Spinal cord (tissue), 10 donors: ENCODE measurements around the gene CPAMD8. TPM values are rescaled to one million over a fixed set of nuclear protein-coding genes. Genes with fewer than 3 reads are reported as not detected.
"Not testable (repeated sequence)": the region's sequence is repeated elsewhere in the genome, so short reads cannot be mapped to it uniquely, and the experiment has no call there.

Experiments used
- DNase-seq, 6 donors: peaks; one replicate each; pipeline versions ENCODE4 v3.0.0 to v3.0.0-alpha.2; 2013 to 2015; ENCODE audit warnings: low spot score in 6 of 6, low read depth in 4 of 6
- H3K27ac ChIP-seq: one replicate; pipeline ENCODE4 v1.5.1; 2013; ENCODE audit warnings: low read depth, low read length, control low read depth
- H3K27me3 ChIP-seq: one replicate; pipeline ENCODE4 v1.6.1; 2013; ENCODE audit warnings: low read length; ENCODE audit not compliant: control insufficient read depth, insufficient read depth
- H3K36me3 ChIP-seq: one replicate; pipeline ENCODE4 v1.6.1; 2013; ENCODE audit warnings: low read length; ENCODE audit not compliant: control insufficient read depth, insufficient read depth
- H3K4me1 ChIP-seq: one replicate; pipeline ENCODE4 v1.6.1; 2013; ENCODE audit warnings: low read length; ENCODE audit not compliant: control insufficient read depth, insufficient read depth
- H3K4me3 ChIP-seq: one replicate; pipeline ENCODE4 v1.5.1; 2013; ENCODE audit warnings: low read depth, low read length, control low read depth
- H3K9me3 ChIP-seq: one replicate; pipeline ENCODE4 v1.6.1; 2013; ENCODE audit warnings: low read length; ENCODE audit not compliant: control insufficient read depth, insufficient read depth
- WGBS: methylation state at CpG from one replicate; pipeline ENCODE4 v1.1.5; 2013; ENCODE audit warnings: missing lambda C conversion rate; ENCODE audit not compliant: insufficient coverage; 5-methylcytosine and 5-hydroxymethylcytosine counted together
- polyA plus RNA-seq, 2 donors: library from polyadenylated mRNA; unstranded; fragments of 120-200 nt; gene quantifications; one replicate each; pipeline ENCODE4 v1.2.1, GENCODE V29; 2013; ENCODE audit not compliant: insufficient read length in 2 of 2
- total RNA-seq, 2 donors: library from RNA; depleted of rRNA in 1 of 2; stranded (reverse); fragments of 120-200 nt in 1 of 2; fragments of >200 nt in 1 of 2; gene quantifications; one replicate each; pipeline versions ENCODE4 v1.2.3 to v1.2.4, GENCODE V29; 2013 to 2014
- donor health status: healthy.

The CPAMD8 gene
- total and polyA plus RNA-seq, 4 donors, result 9.7 to 117 (median 38.9) TPM

GRCh38 chr19:17014212-17014861 is 12.3 kb downstream of the CPAMD8 start:
- WGBS, result 100% methylated on average over 3 of the region's 9 CpGs
- not testable (repeated sequence) for DNase-seq

GRCh38 chr19:17011485-17011884 is 15.1 kb downstream of the CPAMD8 start:
- H3K36me3 ChIP-seq, result no peaks in the 10 kb centered on the region
- WGBS, result 93% methylated on average over 15 of the region's 16 CpGs
- no peaks in the 10 kb centered on the region for H3K9me3 ChIP-seq

More at GRCh38 chr19:17014212-17014861, 12.3 kb downstream of the CPAMD8 start:
- H3K4me3 ChIP-seq, H3K9me3 ChIP-seq, H3K36me3 ChIP-seq, H3K27me3 ChIP-seq, H3K27ac ChIP-seq, H3K4me1 ChIP-seq: not testable (repeated sequence)

GRCh38 chr19:17006579-17006978 is 20.0 kb downstream of the CPAMD8 start:
- Histone ChIP-seq H3K27ac (no peak overlapping the region), H3K9me3 (no peaks in the 10 kb centered on the region), H3K4me3 (no peak overlapping the region), H3K27me3 (no peaks in the 10 kb centered on the region), H3K36me3 (no peaks in the 10 kb centered on the region), H3K4me1 (no peaks in the 10 kb centered on the region)
- 97% methylated on average over 3 of the region's 3 CpGs for WGBS
- DNase-seq, result no peak

More at GRCh38 chr19:17011485-17011884, 15.1 kb downstream of the CPAMD8 start:
- Histone ChIP-seq H3K27me3 (no peaks in the 10 kb centered on the region), H3K4me3 (no peak overlapping the region), H3K27ac (no peak overlapping the region), H3K4me1 (no peaks in the 10 kb centered on the region)
- DNase-seq, result no peak

- Histone ChIP-seq H3K27ac (no peak overlapping the region), H3K4me1 (no peaks in the 10 kb centered on the region), H3K27me3 (no peaks in the 10 kb centered on the region), H3K4me3 (no peak overlapping the region), H3K36me3 (no peaks in the 10 kb centered on the region), H3K9me3 (no peaks in the 10 kb centered on the region)
- 88% methylated on average over 3 of the region's 3 CpGs for WGBS
- DNase-seq, result no peak
Measured at GRCh38 chr19:17005000-17005399, 21.6 kb downstream of the CPAMD8 start.

GRCh38 chr19:17004386-17004785 is 22.2 kb downstream of the CPAMD8 start:
- Histone ChIP-seq H3K27ac (no peak overlapping the region), H3K4me3 (no peak overlapping the region), H3K9me3 (no peaks in the 10 kb centered on the region), H3K4me1 (no peaks in the 10 kb centered on the region), H3K36me3 (no peaks in the 10 kb centered on the region), H3K27me3 (no peaks in the 10 kb centered on the region)
- DNase-seq, result no peak
- 92% methylated on average over 14 of the region's 15 CpGs for WGBS

DNA sequence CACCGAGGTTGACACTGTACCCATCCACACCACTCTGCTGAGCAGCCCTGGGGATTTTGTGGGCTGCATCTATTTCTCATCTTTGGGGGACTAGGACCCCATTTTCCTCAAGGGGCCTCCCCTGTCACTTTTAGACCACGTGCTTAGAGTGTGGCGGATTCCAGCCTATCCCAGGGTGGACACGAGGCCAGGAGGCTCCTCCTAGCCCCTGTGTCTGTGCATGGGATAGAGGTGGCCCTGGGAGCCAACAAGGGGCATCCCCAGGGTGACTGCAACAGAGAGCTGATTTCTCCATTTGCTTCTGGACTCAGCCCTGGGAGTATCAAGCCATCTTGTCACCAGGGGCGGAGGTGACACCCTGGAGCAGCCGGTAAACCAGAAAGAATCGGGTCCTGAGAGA is 24.2 kb downstream of the CPAMD8 start:
- 87% methylated on average over 7 of the region's 7 CpGs for WGBS
- Histone ChIP-seq H3K9me3 (peaks cover 5% of the 10 kb centered on the region), H3K4me3 (no peak overlapping the region), H3K36me3 (no peaks in the 10 kb centered on the region), H3K27me3 (no peaks in the 10 kb centered on the region), H3K4me1 (no peaks in the 10 kb centered on the region), H3K27ac (no peak overlapping the region)
- DNase-seq, result no peak

GRCh38 chr19:17001603-17002183 is 24.9 kb downstream of the CPAMD8 start:
- Histone ChIP-seq H3K4me1 (no peaks in the 10 kb centered on the region), H3K27me3 (no peaks in the 10 kb centered on the region), H3K4me3 (no peak overlapping the region), H3K36me3 (no peaks in the 10 kb centered on the region), H3K9me3 (peaks cover 5% of the 10 kb centered on the region), H3K27ac (no peak overlapping the region)
- WGBS, result 69% methylated on average over 7 of the region's 7 CpGs
- no peak for DNase-seq

- peaks cover 5% of the 10 kb centered on the region for H3K9me3 ChIP-seq
- H3K27me3 ChIP-seq, result no peaks in the 10 kb centered on the region
- H3K27ac ChIP-seq, result no peak overlapping the region
- H3K4me1 ChIP-seq, result no peaks in the 10 kb centered on the region
- no peak for DNase-seq
- no peak overlapping the region for H3K4me3 ChIP-seq
- WGBS, result 100% methylated on average over 2 of the region's 3 CpGs
- no peaks in the 10 kb centered on the region for H3K36me3 ChIP-seq
Measured at GRCh38 chr19:16998635-16999194, 27.9 kb downstream of the CPAMD8 start.

DNA sequence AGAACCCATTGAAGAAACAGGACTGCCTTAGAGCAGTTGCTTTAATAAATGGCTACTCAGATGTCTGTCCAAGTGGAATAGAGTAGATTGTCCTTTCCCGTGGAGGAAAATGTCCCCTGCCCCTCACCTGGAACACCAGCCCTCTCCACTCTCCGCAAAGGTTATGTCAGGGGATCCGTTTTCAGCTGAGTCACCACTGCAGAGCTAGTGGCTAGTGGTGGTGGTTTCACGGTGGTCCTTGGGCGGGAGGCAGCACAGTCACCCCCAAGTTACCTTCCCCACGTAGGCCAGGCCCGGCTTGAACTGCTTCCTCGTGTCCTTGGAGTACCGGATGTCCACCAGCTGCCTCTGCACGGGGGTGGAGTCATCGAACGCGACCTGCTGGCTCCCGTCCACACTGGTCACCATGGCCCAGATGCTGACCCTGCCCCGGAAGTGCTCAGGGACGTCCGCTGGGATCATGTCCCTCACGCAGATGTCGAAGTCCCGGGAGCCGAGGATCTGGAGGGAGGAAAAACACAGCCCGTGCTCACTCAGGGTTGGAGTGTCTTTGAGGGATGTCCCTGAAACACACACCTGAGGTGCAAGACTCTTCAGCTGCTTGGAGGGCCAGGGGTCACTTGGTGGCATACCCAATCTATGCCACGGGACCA is 29.6 kb downstream of the CPAMD8 start:
- H3K27me3 ChIP-seq, H3K4me1 ChIP-seq, H3K36me3 ChIP-seq, H3K9me3 ChIP-seq, H3K27ac ChIP-seq, DNase-seq, H3K4me3 ChIP-seq: not testable (repeated sequence)
- 77% methylated on average over 6 of the region's 23 CpGs for WGBS
